Measurements from ENCODE around the gene ESR2.

DNA sequence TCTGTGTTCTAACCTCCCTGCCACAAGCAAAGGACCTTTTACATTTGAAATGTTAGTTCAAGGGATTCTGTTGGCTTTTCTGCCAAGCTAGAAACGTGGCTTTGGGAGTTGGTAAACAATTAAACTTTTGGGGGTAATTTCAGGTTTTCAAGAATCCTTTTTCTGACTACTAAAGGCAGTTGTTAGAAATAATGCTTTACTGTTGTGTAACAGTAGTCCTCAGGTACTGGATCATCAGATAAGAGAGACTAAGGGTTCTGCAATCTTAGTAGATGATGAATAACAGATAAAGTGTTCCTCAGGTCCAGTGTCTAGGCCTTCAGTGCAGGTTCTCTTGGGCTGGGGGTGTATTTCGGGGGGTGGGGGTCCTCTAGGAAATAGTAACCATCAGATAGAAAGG lies 249.1 kb downstream of the ESR2 start:
- TF ChIP-seq POLR2A (IDR thresholded peaks at IDR 0.05; ENCODE audit: low read length) = no peak
- TF ChIP-seq GATA1 (IDR thresholded peaks at IDR 0.05; ENCODE audit: low read depth, low read length) = no peak

Data from erythroblast (primary cell).